C1 segment of cervical spinal cord (tissue), 14 donors: ENCODE results near the gene DYDC1.
"Not testable (repeated sequence)": the region's sequence is repeated elsewhere in the genome, so short reads cannot be mapped to it uniquely, and the experiment has no call there.

Experiments
- DNase-seq, 14 donors: peaks; one replicate each; lab custom pipeline; 2025; lab: John Stamatoyannopoulos, UW

The DYDC1 gene

DNA sequence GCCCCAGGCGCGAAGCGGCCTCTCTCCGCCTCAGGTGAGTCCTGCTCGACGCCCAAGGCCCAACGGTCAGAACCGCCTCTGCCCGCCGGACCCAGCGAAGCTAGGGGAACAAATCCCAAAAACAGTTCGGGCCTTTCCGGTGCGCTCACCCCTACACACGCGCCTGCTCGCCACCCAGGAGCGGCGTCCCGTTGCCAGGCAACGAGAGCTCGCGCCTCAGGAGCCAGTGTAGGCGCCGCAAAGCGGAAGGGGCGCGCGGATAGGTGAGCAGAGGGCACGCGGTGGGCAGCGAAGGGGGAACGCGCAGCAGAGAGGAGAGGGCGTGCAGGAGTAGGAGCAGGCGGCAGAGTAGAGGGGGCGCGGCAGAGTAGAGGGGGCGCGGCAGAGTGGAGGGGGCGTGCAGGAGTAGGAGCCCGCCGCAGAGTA is at the start of gene DYDC1, which contains the start of gene DYDC2:
Gene DYDC1 (minus strand): TSS at position 193 of the 426 bp plus-strand sequence. CDS start 4,154 bp downstream, outside the sequence.
Gene DYDC2 (plus strand): TSS at position 219 of the 426 bp plus-strand sequence. CDS start 5,663 bp downstream, outside the sequence.
- DNase-seq, result no peak

DNA sequence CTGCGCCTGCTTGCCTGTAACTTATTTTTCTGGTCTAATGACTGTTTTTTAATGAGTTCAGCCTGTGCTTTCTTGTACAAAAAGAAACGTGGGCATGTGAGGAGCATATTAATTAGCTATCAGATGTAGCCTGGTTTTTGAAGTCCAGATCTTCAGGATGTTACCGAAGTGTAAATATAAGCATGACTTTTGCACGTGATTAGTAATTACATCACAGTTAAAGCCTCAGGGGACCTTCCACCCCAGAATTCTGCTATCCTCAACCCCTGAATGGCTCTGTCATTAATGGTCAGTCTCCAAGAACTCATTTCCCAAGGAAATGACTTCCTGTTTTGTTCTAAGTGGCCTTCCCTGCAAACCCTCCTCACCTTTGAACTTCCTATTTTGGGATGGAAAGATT is 49.6 kb upstream of the DYDC1 start:
- no peak for DNase-seq

DNA sequence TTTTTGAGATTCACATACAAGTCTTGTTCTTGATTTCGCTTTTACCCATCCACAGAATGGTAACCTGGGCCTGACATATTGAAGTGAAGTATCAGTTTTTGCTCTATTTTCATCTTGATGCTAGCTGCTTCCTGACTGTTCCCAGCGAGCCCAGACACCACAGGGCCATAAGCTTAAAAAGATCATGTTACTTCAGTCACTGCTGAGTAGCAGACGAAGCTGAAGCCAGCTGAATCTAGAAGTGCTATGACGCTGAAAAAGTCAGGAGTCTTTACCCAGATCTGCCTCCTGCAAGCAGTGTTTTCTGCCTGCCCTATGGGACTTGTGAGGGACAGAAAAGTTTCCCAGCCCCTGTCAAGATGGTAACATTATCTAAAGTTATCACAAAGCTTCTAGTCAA is 49.1 kb upstream of the DYDC1 start:
- DNase-seq, result no peak

DNA sequence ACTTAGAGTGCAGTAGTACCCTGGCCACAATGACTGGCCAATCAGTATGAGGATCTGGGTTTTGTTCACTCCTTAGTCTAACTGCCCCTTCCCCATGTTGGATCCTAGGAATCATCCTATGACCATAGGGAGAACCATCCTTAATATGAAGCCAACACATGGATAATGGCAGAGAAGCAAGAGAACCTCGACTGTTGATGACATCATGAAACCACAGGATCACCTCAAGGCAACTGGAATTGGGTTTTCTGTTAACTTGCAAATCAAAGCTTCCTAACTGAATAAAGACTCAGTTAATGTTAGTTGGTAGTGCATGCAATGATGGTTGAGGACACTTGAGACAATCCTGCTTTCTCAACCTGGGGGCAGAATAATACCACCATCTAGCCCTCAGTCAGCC is 48.5 kb upstream of the DYDC1 start:
- DNase-seq, result no peak

DNA sequence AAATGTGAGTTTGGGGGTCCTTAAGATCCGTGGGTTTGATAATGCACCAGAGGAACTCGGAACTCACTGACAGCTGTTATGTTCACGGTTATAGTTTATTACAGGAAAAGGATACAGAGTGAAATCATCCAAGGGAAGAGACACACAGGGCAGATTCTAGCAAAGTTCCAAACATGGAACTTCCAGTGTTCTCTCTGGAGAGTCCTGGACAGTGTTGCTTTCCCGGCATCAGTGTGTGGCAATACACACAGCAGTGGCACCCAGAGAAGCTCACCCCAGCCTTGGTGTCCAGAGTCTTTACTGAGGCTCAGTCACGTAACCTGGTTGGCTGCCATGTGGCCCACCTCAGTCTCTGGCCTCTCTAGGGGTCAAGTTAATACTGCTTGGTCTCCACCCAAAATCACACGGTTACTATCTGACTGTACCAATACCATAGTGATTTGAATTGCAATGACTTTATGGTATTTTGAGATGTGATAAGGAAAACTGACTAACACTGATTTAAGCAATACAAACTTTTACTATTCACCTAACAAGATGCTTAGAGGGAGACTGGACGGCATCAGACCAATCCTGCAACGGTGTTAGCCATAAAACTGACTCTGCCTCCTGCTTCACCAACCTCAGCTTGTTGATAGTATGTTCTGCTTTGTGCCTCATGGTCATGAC is 43.7 kb upstream of the DYDC1 start:
- no peak for DNase-seq

DNA sequence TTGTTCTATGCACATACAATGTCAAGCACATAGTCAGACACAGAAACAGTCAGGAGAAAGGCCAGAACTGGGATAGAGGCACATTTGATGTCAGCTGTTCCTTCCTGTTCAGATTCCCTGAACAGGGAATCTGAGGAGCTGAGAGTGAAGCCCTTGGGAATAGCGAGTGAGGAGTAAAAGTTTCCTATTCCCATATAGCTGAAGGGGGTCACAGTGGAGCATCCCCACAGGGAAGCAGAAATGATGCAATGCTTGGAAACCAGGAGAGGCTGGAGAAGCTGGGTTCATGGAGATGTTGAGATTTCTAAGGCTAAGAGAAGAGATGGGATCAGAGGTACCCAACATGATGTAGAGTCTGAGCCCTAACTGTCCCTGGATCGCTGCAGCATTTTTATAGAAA is 40.5 kb upstream of the DYDC1 start:
- no peak for DNase-seq

DNA sequence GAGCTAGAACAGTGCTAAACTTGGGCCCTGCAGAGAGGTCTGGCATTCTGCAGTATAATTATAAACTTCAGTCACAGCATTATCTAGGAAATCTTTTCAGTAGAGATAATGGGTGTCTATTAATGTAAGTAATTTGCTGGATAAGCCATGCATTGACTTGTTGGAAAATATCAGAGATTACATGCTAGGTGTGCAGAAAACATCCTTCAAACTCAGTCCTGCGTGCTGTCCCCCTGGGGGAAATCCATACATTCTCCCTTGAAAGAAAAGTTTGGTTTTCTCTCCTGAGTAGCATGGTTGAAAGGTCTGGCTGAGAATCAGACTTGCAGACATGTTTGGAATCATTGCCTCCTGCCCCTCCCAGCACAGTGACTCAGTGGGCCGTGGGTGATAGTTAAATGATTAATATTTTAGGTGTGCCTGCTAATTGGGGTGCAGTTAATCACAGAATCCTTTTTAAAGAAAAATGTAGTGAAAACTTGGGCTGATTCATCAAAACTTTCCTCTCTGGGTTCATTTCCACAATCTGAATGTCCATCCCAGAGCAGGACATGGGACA is 37.9 kb upstream of the DYDC1 start:
- DNase-seq, result no peak

DNA sequence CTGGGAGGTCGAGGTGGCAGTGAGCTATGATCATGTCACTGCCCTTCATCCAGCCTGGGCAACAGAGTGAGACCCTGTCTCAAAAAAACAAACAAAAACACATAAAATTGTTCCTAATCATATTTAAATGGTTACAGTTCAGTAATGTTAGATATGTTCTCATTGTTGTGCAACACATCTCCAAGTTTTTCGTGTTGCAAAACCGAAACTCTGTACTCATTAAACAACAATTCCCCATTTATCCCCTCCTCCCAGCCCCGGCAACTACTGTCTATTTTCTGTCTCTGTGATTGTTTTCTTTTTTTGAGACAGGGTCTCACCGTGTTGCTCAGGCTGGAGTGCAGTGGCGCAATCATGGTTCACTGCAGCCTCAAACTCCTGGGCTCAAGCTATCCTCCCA is 35.7 kb upstream of the DYDC1 start:
- no peak for DNase-seq

DNA sequence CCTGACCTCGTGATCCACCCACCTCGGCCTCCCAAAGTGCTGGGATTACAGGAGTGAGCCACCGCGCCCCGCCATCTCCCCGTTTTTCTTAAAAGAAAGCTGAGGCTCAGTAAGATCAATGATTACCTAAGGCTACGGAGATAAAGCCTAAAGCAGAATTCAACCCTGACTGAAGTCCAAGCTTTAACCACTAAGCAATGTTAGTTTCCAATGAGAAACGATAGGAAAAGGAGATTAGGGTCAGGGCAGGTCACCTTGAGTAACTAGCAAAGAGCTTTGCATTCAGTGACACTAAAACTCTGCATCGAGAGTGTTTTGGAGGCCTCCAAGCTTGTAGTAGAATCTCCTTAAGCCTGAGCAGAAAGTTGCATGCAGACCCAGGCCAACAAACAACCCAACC is 34.2 kb upstream of the DYDC1 start:
- DNase-seq, result no peak

DNA sequence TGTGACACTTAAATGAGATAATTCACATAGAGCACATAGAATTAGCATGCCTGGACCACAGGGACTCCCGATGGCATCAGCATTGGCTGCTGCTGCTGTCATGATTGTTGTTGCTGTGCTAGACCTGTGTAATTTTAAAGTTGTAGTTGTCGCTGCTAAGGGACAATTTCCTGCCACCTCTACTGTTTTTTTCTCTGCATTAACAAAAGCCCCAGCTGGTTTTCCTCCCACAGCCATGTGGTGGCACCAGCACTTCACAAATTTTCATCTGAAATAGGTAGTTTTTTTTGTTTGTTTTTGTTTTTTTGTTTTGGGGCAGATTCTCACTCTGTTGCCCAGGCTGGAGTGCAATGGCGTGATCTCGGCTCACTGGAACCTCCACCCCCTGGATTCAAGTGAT is 26.4 kb upstream of the DYDC1 start:
- DNase-seq, result peak in 3 of 14 donors; percentile 5 to 10 (median 5)

DNA sequence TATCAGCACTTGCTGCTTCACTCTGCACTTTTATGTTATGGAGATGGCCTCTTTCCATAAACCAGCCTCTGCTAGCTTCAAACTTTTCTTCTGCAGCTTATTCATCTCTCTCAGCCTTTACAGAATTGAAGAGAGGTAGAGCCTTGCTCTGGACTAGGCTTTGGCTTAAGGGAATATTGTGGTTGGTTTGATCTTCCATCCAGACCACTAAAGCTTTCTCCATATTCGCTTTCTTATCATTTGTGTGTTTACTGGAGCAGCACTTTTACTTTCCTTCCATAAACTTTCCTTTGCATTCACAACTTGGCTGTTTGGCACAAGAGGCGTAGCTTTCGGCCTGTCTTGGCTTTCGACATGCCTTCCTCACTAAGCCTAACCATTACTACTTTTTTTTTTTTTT is 23.6 kb upstream of the DYDC1 start:
- no peak for DNase-seq

DNA sequence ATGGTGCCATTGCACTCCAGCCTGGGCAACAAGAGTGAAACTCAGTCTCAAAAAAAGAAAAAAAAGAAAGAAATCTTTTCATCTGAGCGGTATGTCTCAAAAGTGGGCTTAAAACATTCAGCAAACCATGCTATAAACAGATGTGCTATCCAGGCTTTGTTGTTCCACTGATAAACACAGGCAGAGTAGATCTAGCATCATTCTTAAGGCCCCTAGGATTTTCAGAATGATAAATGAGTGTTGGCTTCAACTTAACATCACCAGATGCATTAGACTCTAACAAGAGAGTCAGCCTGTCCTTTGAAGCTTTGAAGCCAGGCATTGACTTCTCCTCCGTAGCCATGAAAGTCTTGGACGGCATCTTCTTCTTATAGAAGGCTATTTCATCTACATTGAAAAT is 23.1 kb upstream of the DYDC1 start:
- no peak for DNase-seq

DNA sequence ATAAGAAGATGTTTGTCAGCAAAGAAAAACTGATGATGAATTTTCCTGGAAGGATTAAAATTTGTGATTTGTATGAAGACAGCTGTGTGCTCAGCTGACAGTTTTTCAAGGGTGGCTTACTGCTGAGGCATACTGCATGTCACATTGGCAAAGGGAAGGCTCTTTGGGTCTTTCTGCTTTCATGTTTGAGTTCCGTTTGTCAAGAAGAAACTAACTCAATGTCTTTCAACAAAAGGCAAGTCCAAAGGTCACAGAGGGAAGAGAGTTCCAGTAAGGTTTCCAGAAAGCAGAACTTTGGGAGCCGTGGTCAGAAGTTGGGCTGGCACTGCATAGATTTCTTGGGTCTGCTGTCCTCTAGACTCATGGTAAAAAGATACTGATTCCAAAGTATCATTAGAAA is 16.9 kb upstream of the DYDC1 start:
- no peak for DNase-seq

DNA sequence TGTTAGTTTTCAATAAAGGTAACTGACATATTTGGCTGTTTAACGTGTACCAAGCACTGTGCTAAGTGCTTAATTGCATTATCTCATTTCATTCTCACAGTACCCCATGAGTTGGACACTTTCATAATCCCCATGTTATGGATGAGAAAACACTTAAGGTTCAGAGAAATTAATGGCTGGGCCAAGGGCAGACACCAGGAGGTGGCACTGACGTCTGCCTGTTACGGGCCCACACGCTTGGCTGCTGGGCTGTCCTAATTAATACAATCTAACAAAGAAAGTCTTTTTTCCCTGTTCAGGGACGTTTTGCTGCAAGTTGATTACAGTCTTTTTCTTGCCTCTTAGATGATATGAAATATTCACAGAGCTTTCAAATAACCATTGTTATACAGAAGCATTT is 16.1 kb upstream of the DYDC1 start:
- DNase-seq, result no peak

DNA sequence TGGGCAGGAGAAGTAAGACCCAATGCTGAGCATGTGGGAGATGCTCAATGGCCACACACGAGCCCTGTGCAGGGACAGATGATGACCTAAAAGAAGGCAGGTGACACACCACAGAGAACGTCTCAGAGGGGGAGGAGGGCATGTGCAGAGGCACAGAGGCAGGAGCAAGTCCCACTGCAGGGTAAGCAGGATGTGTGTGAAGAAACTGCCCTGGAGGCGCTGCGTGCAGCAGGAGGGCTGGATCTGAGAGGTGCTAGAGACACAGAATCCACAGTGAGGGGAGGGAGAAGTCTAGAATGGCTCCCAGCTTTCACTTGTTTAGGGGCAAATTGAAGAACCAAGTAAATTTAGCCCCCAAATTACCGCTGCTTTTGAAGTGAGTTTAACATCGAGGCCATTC is 14.9 kb upstream of the DYDC1 start:
- DNase-seq, result no peak

DNA sequence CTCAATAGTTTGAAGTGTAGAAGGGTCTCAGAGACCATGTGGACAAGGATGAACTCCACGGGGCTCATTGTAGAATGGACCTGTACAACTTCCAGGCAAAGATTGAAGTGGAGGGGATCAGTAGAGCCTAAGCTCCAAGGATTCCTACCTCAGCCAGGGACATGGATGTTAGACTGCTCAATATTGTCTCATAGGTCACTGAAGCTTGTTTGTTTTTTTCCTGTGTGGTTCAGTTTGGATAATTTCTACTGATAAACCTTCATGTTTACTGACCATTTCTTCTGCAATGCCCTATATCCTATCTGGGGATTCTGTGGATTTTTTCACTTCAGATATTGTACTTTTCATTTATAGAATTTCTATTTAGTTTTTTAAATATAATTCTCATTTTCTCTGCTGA is 9.0 kb upstream of the DYDC1 start:
- no peak for DNase-seq

DNA sequence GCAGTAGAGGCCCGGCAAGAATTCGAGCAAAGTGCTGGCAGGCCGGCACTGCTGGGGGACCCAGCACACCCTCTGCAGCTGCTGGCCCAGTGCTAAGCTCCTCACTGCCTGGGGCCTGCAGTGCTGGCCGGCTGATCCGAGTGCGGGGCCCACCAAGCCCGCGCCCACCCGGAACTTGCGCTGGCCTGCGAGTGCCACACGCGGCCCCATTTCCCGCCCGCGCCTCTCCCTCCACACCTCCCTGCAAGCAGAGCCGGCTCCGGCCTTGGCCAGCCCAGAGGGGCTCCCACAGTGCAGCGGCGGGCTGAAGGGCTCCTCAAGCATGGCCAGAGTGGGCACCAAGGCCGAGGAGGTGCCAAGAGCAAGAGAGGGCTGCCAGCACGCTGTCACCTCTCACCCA is 3.1 kb upstream of the DYDC1 start:
- no peak for DNase-seq

DNA sequence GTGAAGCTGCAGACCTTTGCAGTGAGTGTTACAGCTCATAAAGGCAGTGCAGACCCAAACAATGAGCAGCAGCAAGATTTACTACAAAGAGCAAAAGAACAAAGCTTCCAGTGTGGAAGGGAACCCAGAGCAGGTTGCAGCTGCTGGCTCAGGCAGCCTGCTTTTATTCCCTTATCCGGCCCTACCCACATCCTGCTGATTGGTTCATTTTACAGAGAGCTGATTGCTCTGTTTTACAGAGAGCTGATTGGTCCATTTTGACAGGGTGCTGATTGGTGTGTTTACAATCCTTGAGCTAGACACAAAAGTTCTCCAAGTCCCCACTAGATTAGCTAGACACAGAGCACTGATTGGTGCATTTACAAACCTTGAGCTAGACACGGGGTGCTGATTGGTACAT is 2.4 kb upstream of the DYDC1 start:
- DNase-seq, result not testable (repeated sequence)

DNA sequence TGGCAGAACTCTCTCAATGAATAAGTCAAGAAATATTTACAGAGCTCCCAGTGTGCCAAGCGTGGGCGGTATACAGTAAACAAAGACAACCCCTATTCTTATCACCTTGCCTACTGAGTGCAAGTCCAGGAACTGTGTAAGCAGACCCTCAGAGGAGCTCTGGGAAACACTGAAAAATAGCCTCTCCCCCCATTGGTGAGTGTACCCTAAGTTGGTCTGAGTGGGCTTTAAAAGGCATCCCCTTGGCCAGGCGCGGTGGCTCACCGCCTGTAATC is 1.2 kb upstream of the DYDC1 start:
- DNase-seq, result no peak

DNA sequence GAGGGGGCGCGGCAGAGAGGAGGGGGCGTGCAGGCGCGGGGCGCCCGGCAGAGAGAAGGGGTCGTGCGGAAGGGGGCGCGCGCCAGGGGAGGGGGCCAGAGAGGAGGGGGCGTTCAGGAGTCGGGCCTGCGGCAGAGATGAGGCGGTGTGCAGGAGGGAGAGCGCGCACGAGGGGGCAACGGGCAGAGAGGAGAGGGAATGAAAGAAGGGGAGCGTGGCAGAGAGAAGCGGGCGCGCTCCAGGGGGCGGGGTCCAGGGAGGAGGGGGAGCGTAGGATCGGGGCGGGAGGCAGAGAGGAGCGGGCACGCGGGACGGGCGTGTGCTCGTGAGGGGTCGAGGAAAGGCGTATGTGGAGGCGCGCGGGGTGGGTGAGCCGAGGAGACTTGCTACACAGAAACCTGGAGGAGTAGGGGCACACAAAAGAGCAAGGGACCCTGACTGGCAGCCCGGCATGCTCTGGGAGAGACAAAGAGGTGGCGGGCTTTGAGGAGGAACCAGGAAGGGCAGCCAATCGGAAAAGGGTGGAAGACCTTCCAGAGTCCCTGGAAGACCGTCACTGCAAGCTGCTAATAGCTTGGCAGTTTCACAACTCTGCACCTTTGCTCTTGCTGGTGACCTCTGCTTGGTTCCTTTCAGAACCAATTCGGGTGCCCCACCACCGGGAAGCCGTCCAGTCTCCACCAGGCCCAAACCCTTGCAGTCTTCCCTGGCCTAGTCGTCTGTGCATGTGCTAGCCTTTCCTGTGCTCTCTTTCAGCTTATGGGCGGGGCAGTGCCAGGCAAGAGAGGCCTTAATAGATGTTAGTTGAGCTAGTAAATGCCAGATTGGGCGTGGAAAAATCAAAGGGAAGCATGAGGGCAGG is 665 bp upstream of the DYDC1 start:
- DNase-seq, result no peak

DNA sequence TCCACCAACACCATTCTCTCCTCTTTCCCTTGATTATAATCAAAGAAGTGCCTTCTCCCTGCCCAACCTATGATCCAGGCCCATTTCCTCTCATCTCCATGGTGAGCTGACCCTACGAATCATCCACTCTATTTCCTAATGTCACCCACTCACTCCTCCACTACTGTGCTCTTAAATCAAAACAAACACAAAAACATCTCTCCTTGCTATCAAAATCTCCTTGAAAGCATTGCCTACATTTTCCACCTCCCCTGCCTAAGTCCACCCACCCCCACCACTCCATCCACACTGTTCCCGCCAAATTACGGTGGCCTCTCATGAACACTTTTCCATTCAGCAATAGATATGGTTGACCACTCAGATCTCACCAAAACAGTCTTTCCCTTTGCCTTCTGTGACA is 5.3 kb downstream of the DYDC1 start:
- DNase-seq, result no peak

DNA sequence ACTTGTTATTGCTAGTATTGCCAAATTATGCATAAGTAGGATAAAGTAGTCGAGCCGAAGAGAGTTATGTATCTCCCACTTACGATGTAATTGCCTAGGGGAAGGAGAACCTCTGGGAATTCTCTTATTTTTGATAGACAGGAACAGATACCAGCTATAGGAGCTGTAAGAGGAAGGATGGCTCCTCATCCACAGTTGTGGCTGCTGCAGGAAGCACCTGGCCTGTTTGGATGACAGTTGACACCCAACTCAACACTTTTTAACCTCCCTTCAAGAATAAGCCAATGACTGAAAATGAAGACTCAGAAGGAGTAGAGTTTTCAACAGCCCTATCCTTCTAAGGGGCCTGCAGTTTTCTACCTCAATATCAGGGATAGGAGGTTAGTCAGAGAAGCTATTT is 6.3 kb downstream of the DYDC1 start:
- DNase-seq, result no peak

DNA sequence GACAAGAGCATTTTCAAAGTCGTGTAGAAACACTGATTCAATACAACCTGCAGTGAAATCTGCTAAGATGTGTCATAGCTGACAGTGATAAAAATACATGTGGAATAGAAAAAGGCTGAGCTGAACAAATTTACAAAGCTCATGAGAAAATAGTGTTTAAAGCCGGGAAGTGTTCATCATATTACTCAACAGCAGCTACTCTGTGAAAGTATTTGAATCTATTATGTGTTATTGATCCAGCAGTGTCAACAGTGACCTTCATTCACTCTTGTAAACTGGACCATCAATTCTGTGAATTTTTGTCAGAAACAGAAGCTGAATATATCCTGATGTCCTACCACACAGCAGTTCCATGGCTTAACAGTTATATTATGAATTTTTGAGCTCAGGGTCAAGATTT is 11.6 kb downstream of the DYDC1 start:
- DNase-seq, result no peak
